Caco-2 (cell line): ENCODE results near the gene GMPR. TPM values are rescaled to one million over a fixed set of nuclear protein-coding genes. Genes with fewer than 3 reads are reported as not detected.

Source experiments
- BruUV-seq: library from RNA; stranded (reverse); fragments of 400-500 nt; replicated peaks from 2 replicates; lab custom pipeline; 2021; lab: Mats Ljungman, UMichigan
- CTCF ChIA-PET: fragments of 300-600 bp; sonication (Branson Sonifier 250); formaldehyde crosslinking; loops from one replicate; lab custom pipeline; 2022; ENCODE audit warnings: antibody characterized with exemption; lab: Charles Lee
- POLR2A ChIA-PET: fragments of 300-600 bp; sonication (Branson Sonifier 250); formaldehyde crosslinking; loops from one replicate; lab custom pipeline; 2022; ENCODE audit warnings: antibody characterized with exemption; lab: Charles Lee
- DNase-seq, 2 experiments: peaks; one replicate each; pipeline versions ENCODE4 v3.0.0 to v3.0.0-alpha.2; 2020 to 2022
- H3K27me3 ChIP-seq: replicated peaks from 2 replicates; pipeline ENCODE4 v1.6.0; 2011; ENCODE audit warnings: low read length; ENCODE audit not compliant: control insufficient read depth, insufficient read depth
- H3K36me3 ChIP-seq: 2 replicates; pipeline ENCODE4 v1.5.1; 2011; ENCODE audit warnings: low read length; ENCODE audit not compliant: control insufficient read depth, insufficient read depth
- H3K4me1 ChIP-seq: fragments of 250-450 bp; sonication (Bioruptor Pico); 2 replicates; pipeline ENCODE4 v1.5.1; 2020; ENCODE audit warnings: mild to moderate bottlenecking
- H3K4me3 ChIP-seq: 2 replicates; pipeline ENCODE4 v1.5.1; 2011; ENCODE audit warnings: low read depth, mild to moderate bottlenecking, control low read depth, low read length
- H3K9me3 ChIP-seq: fragments of 250-450 bp; sonication (Bioruptor Pico); 2 replicates; pipeline ENCODE4 v1.5.1; 2020; ENCODE audit warnings: mild to moderate bottlenecking, moderate library complexity
- H3K27ac Mint-ChIP-seq: one replicate; pipeline ENCODE4 v1.8.0; 2022; ENCODE audit warnings: mixed read lengths; ENCODE audit not compliant: unreplicated experiment
- H3K27me3 Mint-ChIP-seq: one replicate; pipeline ENCODE4 v1.8.0; 2022; ENCODE audit warnings: mixed read lengths; ENCODE audit not compliant: insufficient read depth, unreplicated experiment
- H3K36me3 Mint-ChIP-seq: one replicate; pipeline ENCODE4 v1.8.0; 2022; ENCODE audit warnings: mild to moderate bottlenecking, mixed read lengths; ENCODE audit not compliant: insufficient read depth, unreplicated experiment
- H3K4me1 Mint-ChIP-seq: one replicate; pipeline ENCODE4 v1.8.0; 2022; ENCODE audit warnings: low read depth, mixed read lengths; ENCODE audit not compliant: unreplicated experiment
- H3K4me3 Mint-ChIP-seq: one replicate; pipeline ENCODE4 v1.8.0; 2022; ENCODE audit warnings: mild to moderate bottlenecking, moderate library complexity, mixed read lengths; ENCODE audit not compliant: unreplicated experiment
- H3K9me3 Mint-ChIP-seq: one replicate; pipeline ENCODE4 v1.8.0; 2022; ENCODE audit warnings: mixed read lengths; ENCODE audit not compliant: unreplicated experiment
- CTCF ChIP-seq, 2 experiments: fragments of 200-600 bp in 1 of 2; IDR thresholded peaks; 1 replicate in 1 of 2; 2 replicates in 1 of 2; pipeline versions ENCODE4 v1.5.1 to v1.8.0; 2011 to 2022; ENCODE audit warnings: antibody characterized with exemption in 1 of 2, control low read depth in 1 of 2, inconsistent platforms in 1 of 2, low read depth in 1 of 2, low read length in 1 of 2, mild to moderate bottlenecking in 1 of 2, moderate library complexity in 1 of 2; ENCODE audit not compliant: insufficient read depth in 1 of 2, severe bottlenecking in 1 of 2, unreplicated experiment in 1 of 2
- intact Hi-C: fragments of 100-400 bp; cut with micrococcal nuclease; formaldehyde crosslinking; loops from one replicate; pipeline ENCODE4 v1.10.0; 2022; ENCODE audit not compliant: unreplicated experiment
- total RNA-seq: library from RNA; stranded (reverse); gene quantifications from 2 replicates; pipeline ENCODE4 v1.2.3, GENCODE V29; 2022

The GMPR gene
- total RNA-seq, 1 experiment from 2014 or later: 1.3 TPM

GRCh38 chr6:16316741-16317251 is 78.4 kb downstream of the GMPR start:
- H3K27me3 ChIP-seq: no peaks in the 10 kb centered on the region
- intact Hi-C loops: no loop called here
- Mint-ChIP-seq H3K4me3 (no peak overlapping the region), H3K27ac (no peak overlapping the region), H3K27me3 (no peaks in the 10 kb centered on the region), H3K4me1 (no peaks in the 10 kb centered on the region), H3K9me3 (no peaks in the 10 kb centered on the region), H3K36me3 (peaks cover 7% of the 10 kb centered on the region)
- TF ChIP-seq CTCF (IDR thresholded peaks at IDR 0.05; ENCODE audit: insufficient read depth in 1 of 2, low read depth in 1 of 2, low read length in 1 of 2, severe bottlenecking in 1 of 2, unreplicated experiment in 1 of 2): peak; percentile 70 to 78
- H3K4me3 ChIP-seq: no peak overlapping the region
- H3K9me3 ChIP-seq: no peaks in the 10 kb centered on the region
- H3K4me1 ChIP-seq: no peaks in the 10 kb centered on the region
- no TSS peak for BruUV-seq
- CTCF ChIA-PET: no interaction called here
- H3K36me3 ChIP-seq: no peaks in the 10 kb centered on the region
- DNase-seq: peak in 1 of 2 experiments; percentile 48
- POLR2A ChIA-PET: no interaction called here

- Histone ChIP-seq H3K27me3 (no peaks in the 10 kb centered on the region), H3K9me3 (no peaks in the 10 kb centered on the region), H3K4me3 (no peak overlapping the region), H3K4me1 (no peaks in the 10 kb centered on the region), H3K36me3 (no peaks in the 10 kb centered on the region)
- H3K9me3 Mint-ChIP-seq: no peaks in the 10 kb centered on the region
- CTCF ChIA-PET: interaction anchor here (0.6 kb wide), 1 partner anchor 467 kb away, joined by 3 read pairs; no protein-coding TSS in a partner anchor
- no peak overlapping the region for H3K27ac Mint-ChIP-seq
- H3K27me3 Mint-ChIP-seq: no peaks in the 10 kb centered on the region
- no peak for TF ChIP-seq CTCF (IDR thresholded peaks at IDR 0.05; ENCODE audit: insufficient read depth in 1 of 2, low read depth in 1 of 2, low read length in 1 of 2, severe bottlenecking in 1 of 2, unreplicated experiment in 1 of 2)
- no TSS peak for BruUV-seq
- H3K4me3 Mint-ChIP-seq: no peak overlapping the region
- DNase-seq: no peak
- H3K36me3 Mint-ChIP-seq: peaks cover 7% of the 10 kb centered on the region
- no peaks in the 10 kb centered on the region for H3K4me1 Mint-ChIP-seq
- intact Hi-C loops: no loop called here
- POLR2A ChIA-PET: no interaction called here
Observed at GRCh38 chr6:16318538-16318937, 80.2 kb downstream of the GMPR start.

- H3K4me3 ChIP-seq: no peak overlapping the region
- BruUV-seq: no TSS peak
- Mint-ChIP-seq H3K27me3 (no peaks in the 10 kb centered on the region), H3K36me3 (peaks cover 7% of the 10 kb centered on the region), H3K9me3 (no peaks in the 10 kb centered on the region), H3K27ac (no peak overlapping the region), H3K4me3 (no peak overlapping the region), H3K4me1 (no peaks in the 10 kb centered on the region)
- no peaks in the 10 kb centered on the region for H3K27me3 ChIP-seq
- H3K9me3 ChIP-seq: no peaks in the 10 kb centered on the region
- no peaks in the 10 kb centered on the region for H3K36me3 ChIP-seq
- CTCF ChIA-PET: no interaction called here
- no peak for DNase-seq
- no peaks in the 10 kb centered on the region for H3K4me1 ChIP-seq
- TF ChIP-seq CTCF (IDR thresholded peaks at IDR 0.05; ENCODE audit: insufficient read depth in 1 of 2, low read depth in 1 of 2, low read length in 1 of 2, severe bottlenecking in 1 of 2, unreplicated experiment in 1 of 2): no peak
- POLR2A ChIA-PET: no interaction called here
- intact Hi-C loops: no loop called here
Observed at GRCh38 chr6:16318953-16319720, 80.8 kb downstream of the GMPR start.
